Hematopoietic multipotent progenitor cell treated with erythropoietin and hydrocortisone succinate and interleukin-3 and kit ligand, for 8 days (in vitro differentiated cells): Measurements from ENCODE around the gene RITA1.

Experiments used
- DNase-seq: peaks from one replicate; pipeline ENCODE4 v3.0.0-alpha.2; 2015

The RITA1 gene

GRCh38 chr12:113232089-113232839, 46.7 kb downstream of the RITA1 start:
- DNase-seq: peak; percentile 7

- peak; percentile 82 for DNase-seq
Observed at GRCh38 chr12:113232840-113233585, 47.5 kb downstream of the RITA1 start.

- no peak for DNase-seq
Observed at GRCh38 chr12:113233967-113234366, 48.4 kb downstream of the RITA1 start.

- no peak for DNase-seq
Observed at GRCh38 chr12:113234483-113234882, 49.0 kb downstream of the RITA1 start.

- no peak for DNase-seq
Observed at GRCh38 chr12:113235976-113236375, 50.5 kb downstream of the RITA1 start.

- DNase-seq: peak; percentile 73
Observed at GRCh38 chr12:113236539-113237399, 51.2 kb downstream of the RITA1 start.

GRCh38 chr12:113237748-113238147, 52.2 kb downstream of the RITA1 start:
- peak; percentile 91 for DNase-seq

GRCh38 chr12:113238309-113238708, 52.8 kb downstream of the RITA1 start:
- peak; percentile 82 for DNase-seq

GRCh38 chr12:113239288-113239771, 53.8 kb downstream of the RITA1 start:
- no peak for DNase-seq

GRCh38 chr12:113239811-113240331, 54.4 kb downstream of the RITA1 start:
- DNase-seq: no peak

- no peak for DNase-seq
Observed at GRCh38 chr12:113240395-113240794, 54.9 kb downstream of the RITA1 start.

- no peak for DNase-seq
Observed at GRCh38 chr12:113241191-113242025, 55.9 kb downstream of the RITA1 start.
